Vagina (tissue), 2 donors: Measurements from ENCODE around the gene MYLK.

ENCODE experiments used
- CTCF ChIP-seq, 3 experiments: fragments of 450-650 bp in 2 of 3; fragments of 200-600 bp in 1 of 3; sonication (generic) in 1 of 3; IDR thresholded peaks; one replicate each; pipeline ENCODE4 v1.5.1; 2017 to 2019; ENCODE audit warnings: antibody characterized with exemption in 3 of 3, mild to moderate bottlenecking in 2 of 3, moderate library complexity in 2 of 3
- POLR2A ChIP-seq, 2 donors: fragments of 450-650 bp; IDR thresholded peaks; one replicate each; pipeline ENCODE4 v1.6.1; 2017; ENCODE audit warnings: antibody characterized with exemption in 2 of 2, mild to moderate bottlenecking in 2 of 2, moderate library complexity in 2 of 2

GRCh38 chr3:123723070-123723469, 161.1 kb downstream of the MYLK start:
- TF ChIP-seq CTCF (IDR thresholded peaks at IDR 0.05) (no peak), POLR2A (IDR thresholded peaks at IDR 0.05) (no peak)
